Measurements from ENCODE around the gene BPIFB1. TPM values are rescaled to one million over a fixed set of nuclear protein-coding genes. Genes with fewer than 3 reads are reported as not detected.

Gene BPIFB1
- total and polyA plus RNA-seq, 7 donors = not detected

DNA sequence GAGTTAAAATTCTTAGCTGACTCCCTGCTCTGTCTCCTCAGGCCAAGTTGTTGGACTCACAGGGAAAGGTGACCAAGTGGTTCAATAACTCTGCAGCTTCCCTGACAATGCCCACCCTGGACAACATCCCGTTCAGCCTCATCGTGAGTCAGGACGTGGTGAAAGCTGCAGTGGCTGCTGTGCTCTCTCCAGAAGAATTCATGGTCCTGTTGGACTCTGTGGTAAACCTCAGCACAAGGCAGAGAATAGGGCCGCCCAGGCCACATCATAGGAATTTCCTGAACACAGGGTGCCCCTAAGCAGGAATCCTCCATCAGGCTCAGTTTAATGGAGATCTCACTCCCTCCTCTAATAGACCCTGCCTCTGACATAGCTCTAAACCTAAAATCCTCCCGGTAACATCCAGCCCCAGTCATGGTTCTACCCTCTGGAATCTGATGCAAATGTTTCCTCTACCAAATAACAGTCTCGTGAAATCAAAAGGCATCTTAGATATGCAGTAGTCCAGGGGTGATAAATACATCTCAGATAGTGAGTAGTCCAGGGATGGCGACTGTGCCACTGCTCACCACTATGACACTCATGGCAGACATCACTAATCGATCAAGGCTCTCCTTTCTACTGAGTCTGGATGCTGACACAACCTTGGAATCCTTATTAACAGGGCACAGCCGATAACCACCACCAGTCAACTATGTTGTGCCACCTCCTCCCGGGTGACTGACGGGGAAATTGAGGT is 18.3 kb downstream of the BPIFB1 start:
- no peaks in the 10 kb centered on the region for H3K36me3 ChIP-seq
- no peak for TF ChIP-seq POLR2A (IDR thresholded peaks at IDR 0.05)
- TF ChIP-seq, protein P1, sequence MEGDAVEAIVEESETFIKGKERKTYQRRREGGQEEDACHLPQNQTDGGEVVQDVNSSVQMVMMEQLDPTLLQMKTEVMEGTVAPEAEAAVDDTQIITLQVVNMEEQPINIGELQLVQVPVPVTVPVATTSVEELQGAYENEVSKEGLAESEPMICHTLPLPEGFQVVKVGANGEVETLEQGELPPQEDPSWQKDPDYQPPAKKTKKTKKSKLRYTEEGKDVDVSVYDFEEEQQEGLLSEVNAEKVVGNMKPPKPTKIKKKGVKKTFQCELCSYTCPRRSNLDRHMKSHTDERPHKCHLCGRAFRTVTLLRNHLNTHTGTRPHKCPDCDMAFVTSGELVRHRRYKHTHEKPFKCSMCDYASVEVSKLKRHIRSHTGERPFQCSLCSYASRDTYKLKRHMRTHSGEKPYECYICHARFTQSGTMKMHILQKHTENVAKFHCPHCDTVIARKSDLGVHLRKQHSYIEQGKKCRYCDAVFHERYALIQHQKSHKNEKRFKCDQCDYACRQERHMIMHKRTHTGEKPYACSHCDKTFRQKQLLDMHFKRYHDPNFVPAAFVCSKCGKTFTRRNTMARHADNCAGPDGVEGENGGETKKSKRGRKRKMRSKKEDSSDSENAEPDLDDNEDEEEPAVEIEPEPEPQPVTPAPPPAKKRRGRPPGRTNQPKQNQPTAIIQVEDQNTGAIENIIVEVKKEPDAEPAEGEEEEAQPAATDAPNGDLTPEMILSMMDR (IDR thresholded peaks at IDR 0.05) = no peak
- TF ChIP-seq EP300 (IDR thresholded peaks at IDR 0.05) = no peak
- no peak for TF ChIP-seq POLR2AphosphoS5 (IDR thresholded peaks at IDR 0.05)
- no peak for DNase-seq
- WGBS, 2 donors = 71 to 80% methylated on average over 11 of the region's 11 CpGs
- no peak overlapping the region for H3K4me3 ChIP-seq
- H3K9me3 ChIP-seq = no peaks in the 10 kb centered on the region
- intact Hi-C loops (cut with DNase I) = no loop called here
- H3K4me1 ChIP-seq = peaks cover 0 to 5% (median 0%) of the 10 kb centered on the region in 4 donors
- H3K27me3 ChIP-seq = peaks cover 0 to 13% (median 0%) of the 10 kb centered on the region in 3 donors
- H3K27ac ChIP-seq = no peak overlapping the region

DNA sequence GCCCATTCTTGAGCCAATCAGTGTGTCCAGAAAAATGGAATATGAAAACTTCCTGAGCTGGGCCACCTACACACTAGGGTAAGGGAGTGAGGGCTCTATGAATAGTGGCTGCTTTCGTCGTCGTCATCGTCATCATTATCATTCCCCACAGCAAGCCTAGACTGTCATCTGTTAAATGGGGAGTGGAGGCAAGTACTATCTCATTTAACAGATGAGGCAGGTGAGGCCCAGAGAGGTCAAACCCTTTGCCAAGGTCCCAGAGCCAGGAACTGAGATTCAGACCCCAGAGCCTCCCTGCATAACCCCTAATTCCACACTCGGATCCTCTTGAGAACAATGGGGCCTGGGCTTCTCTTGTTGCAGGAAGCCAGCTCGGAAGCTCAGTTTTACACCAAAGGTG is 20.6 kb downstream of the BPIFB1 start:
- H3K4me1 ChIP-seq = peaks cover 0 to 5% (median 0%) of the 10 kb centered on the region in 4 donors
- no peak overlapping the region for H3K4me3 ChIP-seq
- no peaks in the 10 kb centered on the region for H3K9me3 ChIP-seq
- DNase-seq = no peak
- H3K27ac ChIP-seq = no peak overlapping the region
- 87 to 90% methylated on average over 6 of the region's 6 CpGs for WGBS, 2 donors
- no peaks in the 10 kb centered on the region for H3K36me3 ChIP-seq
- peaks cover 0 to 13% (median 0%) of the 10 kb centered on the region in 3 donors for H3K27me3 ChIP-seq
- intact Hi-C loops (cut with DNase I) = no loop called here
- TF ChIP-seq, protein P1 (IDR thresholded peaks at IDR 0.05) = no peak
- TF ChIP-seq POLR2AphosphoS5 (IDR thresholded peaks at IDR 0.05) (no peak), EP300 (IDR thresholded peaks at IDR 0.05) (no peak), POLR2A (IDR thresholded peaks at IDR 0.05) (no peak)

DNA sequence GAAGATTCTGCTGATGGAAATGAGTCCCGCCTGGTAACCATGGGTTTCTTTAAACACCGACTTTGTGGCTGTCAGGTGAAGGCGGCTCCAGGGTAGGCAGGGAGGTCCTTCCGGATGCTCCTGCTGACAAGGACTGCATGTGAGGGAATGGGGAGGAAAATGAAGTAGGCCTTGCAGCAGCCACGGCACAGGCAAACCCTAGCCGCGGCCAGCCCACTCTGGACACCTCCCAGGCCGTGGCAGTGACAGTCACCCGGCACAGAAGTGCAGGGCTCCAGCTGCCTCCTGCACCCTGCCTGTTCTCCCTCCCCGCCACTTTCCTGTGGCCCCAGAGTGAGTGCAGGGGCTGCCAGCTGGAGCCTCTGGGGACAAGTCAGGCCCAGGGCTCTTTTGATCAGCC is 21.0 kb downstream of the BPIFB1 start:
- Histone ChIP-seq H3K9me3 (no peaks in the 10 kb centered on the region), H3K27me3 (peaks cover 0 to 10% (median 0%) of the 10 kb centered on the region in 3 donors), H3K4me3 (no peak overlapping the region), H3K4me1 (peaks cover 0 to 3% (median 0%) of the 10 kb centered on the region in 4 donors), H3K36me3 (no peaks in the 10 kb centered on the region), H3K27ac (no peak overlapping the region)
- WGBS, 2 donors = 77 to 82% methylated on average over 10 of the region's 10 CpGs
- TF ChIP-seq EP300 (IDR thresholded peaks at IDR 0.05) (no peak), POLR2A (IDR thresholded peaks at IDR 0.05) (no peak), POLR2AphosphoS5 (IDR thresholded peaks at IDR 0.05) (no peak)
- TF ChIP-seq, protein P1 (IDR thresholded peaks at IDR 0.05) = no peak
- intact Hi-C loops (cut with DNase I) = no loop called here
- DNase-seq = no peak

DNA sequence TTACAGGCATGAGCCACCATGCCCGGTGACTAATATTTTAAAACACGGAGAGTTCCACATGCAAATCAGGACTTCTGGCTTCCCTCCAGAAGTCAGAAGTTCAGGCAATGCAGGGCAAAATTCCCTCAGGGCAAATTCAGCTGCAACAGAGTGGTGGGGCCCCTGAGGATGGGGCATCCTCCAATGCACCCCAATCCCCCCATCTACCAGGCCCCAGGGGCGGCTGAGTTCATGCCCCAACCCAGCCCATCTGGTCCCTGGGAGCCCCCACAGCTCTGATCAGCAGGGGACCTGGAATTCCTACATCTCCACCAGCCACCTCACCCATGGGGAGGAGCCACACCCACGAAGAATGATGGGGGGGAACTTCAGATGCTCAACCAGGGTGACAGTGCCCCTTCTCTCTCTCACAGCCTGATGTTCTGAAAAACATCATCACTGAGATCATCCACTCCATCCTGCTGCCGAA is 22.6 kb downstream of the BPIFB1 start:
- WGBS, 2 donors = 38 to 66% methylated on average over 5 of the region's 5 CpGs

More for the DNA sequence above, 22.6 kb downstream of the BPIFB1 start:
- DNase-seq = no peak
- no peaks in the 10 kb centered on the region for H3K36me3 ChIP-seq
- TF ChIP-seq POLR2AphosphoS5 (IDR thresholded peaks at IDR 0.05) (no peak), POLR2A (IDR thresholded peaks at IDR 0.05) (no peak), EP300 (IDR thresholded peaks at IDR 0.05) (no peak)
- TF ChIP-seq, protein P1 (IDR thresholded peaks at IDR 0.05) = no peak
- no peaks in the 10 kb centered on the region for H3K4me1 ChIP-seq
- H3K27me3 ChIP-seq = no peaks in the 10 kb centered on the region
- H3K4me3 ChIP-seq = no peak overlapping the region
- no peak overlapping the region for H3K27ac ChIP-seq
- intact Hi-C loops (cut with DNase I) = no loop called here
- no peaks in the 10 kb centered on the region for H3K9me3 ChIP-seq

Measured in sigmoid colon (tissue), 7 donors.